GM18861 (cell line): ENCODE results near the gene MAN2B1.
"Not testable (repeated sequence)": the region's sequence is repeated elsewhere in the genome, so short reads cannot be mapped to it uniquely, and the experiment has no call there.

ENCODE experiments used
- ATAC-seq: cut with Tn5 transposase; IDR thresholded peaks from one replicate; pipeline ENCODE4 v1.9.1; 2021; ENCODE audit not compliant: unreplicated experiment

Gene MAN2B1

GRCh38 chr19:12623361-12624031 is 43.0 kb downstream of the MAN2B1 start:
- ATAC-seq = no peak

- ATAC-seq = not testable (repeated sequence)
Measured at GRCh38 chr19:12621253-12622024, 45.1 kb downstream of the MAN2B1 start.

GRCh38 chr19:12617646-12618045 is 48.9 kb downstream of the MAN2B1 start:
- no peak for ATAC-seq

GRCh38 chr19:12611361-12611699 is 55.2 kb downstream of the MAN2B1 start:
- ATAC-seq = no peak

GRCh38 chr19:12610540-12611360 is 55.8 kb downstream of the MAN2B1 start, which contains the start of the genes ZNF490 and ZNF791:
ZNF490 (minus strand) TSS chr19:12610813; CDS start chr19:12610680, 133 bp downstream.
ZNF791 (plus strand) TSS chr19:12610920; CDS start chr19:12611080, 160 bp downstream.
- peak; percentile 62 for ATAC-seq

GRCh38 chr19:12607631-12608030 is 58.9 kb downstream of the MAN2B1 start:
- ATAC-seq = no peak

GRCh38 chr19:12606796-12607195 is 59.7 kb downstream of the MAN2B1 start:
- no peak for ATAC-seq

- no peak for ATAC-seq
Measured at GRCh38 chr19:12603714-12604113, 62.8 kb downstream of the MAN2B1 start.

- ATAC-seq = no peak
Measured at GRCh38 chr19:12597594-12597993, 68.9 kb downstream of the MAN2B1 start.

GRCh38 chr19:12596927-12597548 is 69.5 kb downstream of the MAN2B1 start:
- no peak for ATAC-seq
